Trophoblast cell (in vitro differentiated cells and primary cell): ENCODE measurements around the gene STON2.

Experiments used
- DNase-seq, 2 donors: peaks; one replicate each; pipeline ENCODE4 v3.0.0-alpha.2; 2016
- H2AFZ ChIP-seq: 2 replicates; pipeline ENCODE4 v1.6.1; 2013; ENCODE audit warnings: low read length, moderate library complexity, mild to moderate bottlenecking; ENCODE audit not compliant: insufficient read depth, poor library complexity
- H2AK5ac ChIP-seq: 2 replicates; pipeline ENCODE4 v1.6.1; 2013; ENCODE audit warnings: mild to moderate bottlenecking, low read length
- H2BK120ac ChIP-seq: 2 replicates; pipeline ENCODE4 v1.6.1; 2013; ENCODE audit warnings: low read length, mild to moderate bottlenecking, moderate library complexity; ENCODE audit not compliant: insufficient read depth, poor library complexity
- H2BK12ac ChIP-seq: 2 replicates; pipeline ENCODE4 v1.6.1; 2013; ENCODE audit warnings: mild to moderate bottlenecking, low read length, moderate library complexity
- H2BK5ac ChIP-seq: 2 replicates; pipeline ENCODE4 v1.6.1; 2013; ENCODE audit warnings: low read length, low read depth, moderate library complexity, mild to moderate bottlenecking; ENCODE audit not compliant: poor library complexity
- H3K14ac ChIP-seq: 2 replicates; pipeline ENCODE4 v1.6.1; 2013; ENCODE audit warnings: mild to moderate bottlenecking, low read length
- H3K18ac ChIP-seq: 2 replicates; pipeline ENCODE4 v1.6.1; 2013; ENCODE audit warnings: mild to moderate bottlenecking, low read length
- H3K23ac ChIP-seq: 2 replicates; pipeline ENCODE4 v1.6.1; 2013; ENCODE audit warnings: low read length
- H3K27ac ChIP-seq: 2 replicates; pipeline ENCODE4 v1.5.1; 2013; ENCODE audit warnings: low read depth, mild to moderate bottlenecking, inconsistent platforms, low read length, moderate library complexity
- H3K27me3 ChIP-seq: 2 replicates; pipeline ENCODE4 v1.6.1; 2013; ENCODE audit warnings: inconsistent platforms, mild to moderate bottlenecking, low read length, moderate library complexity; ENCODE audit not compliant: insufficient read depth
- H3K36me3 ChIP-seq, 2 experiments: 1 replicate in 1 of 2; 2 replicates in 1 of 2; pipeline ENCODE4 v1.6.1; 2013; ENCODE audit warnings: low read length in 2 of 2, mild to moderate bottlenecking in 2 of 2, moderate library complexity in 1 of 2; ENCODE audit not compliant: insufficient read depth in 2 of 2, control insufficient read depth in 1 of 2
- H3K4ac ChIP-seq: 2 replicates; pipeline ENCODE4 v1.6.1; 2013; ENCODE audit warnings: low read depth, mild to moderate bottlenecking, low read length, moderate library complexity
- H3K4me1 ChIP-seq, 2 experiments: 1 replicate in 1 of 2; 2 replicates in 1 of 2; pipeline ENCODE4 v1.6.1; 2013; ENCODE audit warnings: low read length in 2 of 2, mild to moderate bottlenecking in 2 of 2, moderate library complexity in 1 of 2; ENCODE audit not compliant: insufficient read depth in 2 of 2, control insufficient read depth in 1 of 2
- H3K4me2 ChIP-seq: 2 replicates; pipeline ENCODE4 v1.6.1; 2013; ENCODE audit warnings: inconsistent platforms, mild to moderate bottlenecking, low read length, moderate library complexity
- H3K4me3 ChIP-seq: 2 replicates; pipeline ENCODE4 v1.5.1; 2013; ENCODE audit warnings: mild to moderate bottlenecking, low read depth, low read length, inconsistent platforms
- H3K79me1 ChIP-seq: one replicate; pipeline ENCODE4 v1.6.1; 2013; ENCODE audit warnings: low read length
- H3K79me2 ChIP-seq: 2 replicates; pipeline ENCODE4 v1.6.1; 2013; ENCODE audit warnings: low read length, mild to moderate bottlenecking; ENCODE audit not compliant: control insufficient read depth, insufficient read depth, poor library complexity
- H3K9ac ChIP-seq: 2 replicates; pipeline ENCODE4 v1.6.1; 2013; ENCODE audit warnings: mild to moderate bottlenecking, low read length
- H3K9me3 ChIP-seq: 2 replicates; pipeline ENCODE4 v1.6.1; 2013; ENCODE audit warnings: low read depth, mild to moderate bottlenecking, control low read depth, inconsistent platforms, low read length; ENCODE audit not compliant: insufficient read depth
- H4K12ac ChIP-seq: 2 replicates; pipeline ENCODE4 v1.6.1; 2013; ENCODE audit warnings: low read depth, mild to moderate bottlenecking, low read length, moderate library complexity
- H4K8ac ChIP-seq: 2 replicates; pipeline ENCODE4 v1.6.1; 2013; ENCODE audit warnings: low read depth, mild to moderate bottlenecking, low read length, moderate library complexity
- H4K91ac ChIP-seq: one replicate; pipeline ENCODE4 v1.6.1; 2013; ENCODE audit warnings: low read depth, mild to moderate bottlenecking, low read length, moderate library complexity
- WGBS: extraction: QIAGEN DNeasy Blood & Tissue Kit; methylation state at CpG from one replicate; pipeline ENCODE4 v1.1.7; 2013; ENCODE audit warnings: missing lambda C conversion rate; ENCODE audit not compliant: insufficient read length, insufficient coverage; ENCODE audit errors: extremely low coverage; 5-methylcytosine and 5-hydroxymethylcytosine counted together

The STON2 gene

DNA sequence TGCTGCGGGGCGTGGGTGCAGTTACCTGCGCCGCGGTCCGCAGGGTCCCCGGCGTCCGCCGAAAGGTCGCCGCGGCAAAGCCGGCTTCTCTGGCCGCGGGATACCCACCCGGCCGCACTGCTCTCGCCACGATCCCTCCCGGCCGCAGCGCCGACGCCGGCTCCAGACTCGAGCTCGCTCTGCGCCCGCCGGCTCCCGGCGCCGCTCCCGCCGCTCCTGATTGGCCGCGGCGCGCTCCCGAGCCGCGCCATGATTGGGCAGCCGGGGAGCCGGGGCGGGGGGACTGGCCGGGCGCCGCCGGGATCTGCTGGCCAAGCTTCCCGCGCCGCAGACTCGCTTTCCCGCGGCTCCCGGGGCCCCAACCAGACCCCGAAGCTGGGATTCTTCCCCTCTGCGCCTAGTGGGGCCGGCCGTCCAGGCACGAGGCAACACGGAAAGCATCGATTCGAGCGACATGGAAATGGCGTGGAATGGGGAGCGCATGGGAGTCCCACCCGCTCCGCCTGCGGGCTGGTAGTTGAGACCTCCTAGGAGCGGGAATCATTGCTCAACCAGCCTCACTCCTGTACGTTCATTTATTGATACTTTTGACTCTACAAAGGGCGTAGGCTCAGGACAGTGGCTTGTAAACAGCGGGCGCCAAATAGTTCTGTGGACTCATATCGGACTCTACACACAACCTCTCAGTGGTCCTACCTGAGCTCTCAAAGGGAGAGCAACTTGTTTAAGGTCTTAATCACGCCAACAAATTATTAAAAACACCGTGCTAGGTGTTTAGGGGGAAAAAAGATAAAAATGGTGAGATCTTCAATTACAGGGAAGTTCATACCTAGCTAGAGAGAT is 36.4 kb upstream of the STON2 start:
- peaks cover 2% of the 10 kb centered on the region for H3K79me1 ChIP-seq
- H2BK12ac ChIP-seq: no peak overlapping the region
- H3K9ac ChIP-seq: no peak overlapping the region
- peak overlapping the region; percentile 91 for H3K18ac ChIP-seq
- peak overlapping the region; percentile 79 for H3K14ac ChIP-seq
- H3K27me3 ChIP-seq: no peaks in the 10 kb centered on the region
- H2BK5ac ChIP-seq: no peak overlapping the region
- no peak overlapping the region for H4K12ac ChIP-seq
- H3K4ac ChIP-seq: no peak overlapping the region
- no peak overlapping the region for H2BK120ac ChIP-seq
- no peak overlapping the region for H4K91ac ChIP-seq
- H3K79me2 ChIP-seq: peaks cover 4% of the 10 kb centered on the region
- H3K23ac ChIP-seq: no peak overlapping the region
- H3K4me2 ChIP-seq: peak overlapping the region; percentile 96
- H3K4me3 ChIP-seq: peak overlapping the region; percentile 82
- peaks cover 0 to 8% of the 10 kb centered on the region in 2 experiments for H3K4me1 ChIP-seq
- H3K9me3 ChIP-seq: no peaks in the 10 kb centered on the region
- WGBS: no CpG with 5 or more reads among the region's 79 CpGs
- H3K36me3 ChIP-seq: no peaks in the 10 kb centered on the region
- DNase-seq: peak; percentile 64 to 85
- peak overlapping the region; percentile 57 for H4K8ac ChIP-seq
- H3K27ac ChIP-seq: no peak overlapping the region
- H2AK5ac ChIP-seq: no peak overlapping the region
- peak overlapping the region; percentile 94 for H2AFZ ChIP-seq

DNA sequence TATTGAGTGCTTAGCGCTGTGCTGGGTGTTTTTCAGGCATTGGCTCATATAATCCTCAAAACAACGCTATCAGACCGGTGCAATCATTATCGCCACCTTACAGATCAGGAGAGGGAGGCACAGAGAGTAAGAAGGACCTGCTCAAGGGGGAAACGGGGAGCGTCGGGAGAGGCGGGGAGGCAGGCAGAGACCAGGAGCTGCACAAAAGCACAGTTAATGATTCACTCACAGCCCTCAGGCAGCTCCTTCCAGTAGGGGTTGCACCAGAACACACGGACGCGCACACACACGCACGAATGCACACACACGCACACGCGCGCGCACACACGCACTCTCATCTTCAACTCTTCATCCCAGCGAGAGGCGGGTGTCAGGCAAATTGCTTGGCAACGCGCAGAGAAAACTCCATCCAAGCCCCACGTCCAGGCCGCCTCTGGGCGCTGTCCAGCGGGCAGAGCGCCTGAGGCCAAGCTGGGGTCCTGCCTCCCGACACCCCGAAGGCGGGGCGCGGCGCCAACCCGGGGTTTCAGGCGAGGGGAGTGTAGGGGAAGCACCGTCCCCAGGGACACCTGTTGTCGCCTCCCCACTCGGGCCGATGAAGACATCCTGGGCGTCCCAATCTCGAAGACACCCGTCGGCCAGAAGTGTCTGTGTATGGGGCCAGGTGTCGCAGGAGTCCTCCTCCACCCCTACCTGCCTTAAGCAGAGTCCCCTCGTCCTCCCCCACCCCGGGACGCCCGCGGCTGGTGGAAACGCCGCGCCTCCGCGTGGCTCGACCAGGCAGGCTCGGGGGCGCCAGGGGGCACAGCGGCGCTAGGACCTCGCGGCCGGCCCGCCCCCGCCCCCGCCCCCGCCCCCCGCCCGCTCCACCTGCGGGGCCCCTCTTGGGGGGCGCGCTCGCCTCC is 35.5 kb upstream of the STON2 start:
- H3K4me3 ChIP-seq: peak overlapping the region; percentile 82
- H3K27me3 ChIP-seq: no peaks in the 10 kb centered on the region
- no peak overlapping the region for H2BK120ac ChIP-seq
- H3K4me2 ChIP-seq: peak overlapping the region; percentile 96
- no peak overlapping the region for H2BK12ac ChIP-seq
- no peak overlapping the region for H3K27ac ChIP-seq
- peaks cover 2% of the 10 kb centered on the region for H3K79me1 ChIP-seq
- H3K18ac ChIP-seq: peak overlapping the region; percentile 7
- H2AFZ ChIP-seq: peak overlapping the region; percentile 71
- no peak overlapping the region for H4K91ac ChIP-seq
- H3K36me3 ChIP-seq: no peaks in the 10 kb centered on the region
- no peak overlapping the region for H2BK5ac ChIP-seq
- peaks cover 4% of the 10 kb centered on the region for H3K79me2 ChIP-seq
- H3K9ac ChIP-seq: no peak overlapping the region
- H3K14ac ChIP-seq: no peak overlapping the region
- peaks cover 0 to 8% of the 10 kb centered on the region in 2 experiments for H3K4me1 ChIP-seq
- H4K12ac ChIP-seq: no peak overlapping the region
- no peak overlapping the region for H4K8ac ChIP-seq
- H3K9me3 ChIP-seq: no peaks in the 10 kb centered on the region
- WGBS: no CpG with 5 or more reads among the region's 73 CpGs
- H3K4ac ChIP-seq: peak overlapping the region; percentile 29
- peak in 1 of 2 donors; percentile 26 for DNase-seq
- H3K23ac ChIP-seq: no peak overlapping the region
- H2AK5ac ChIP-seq: no peak overlapping the region

DNA sequence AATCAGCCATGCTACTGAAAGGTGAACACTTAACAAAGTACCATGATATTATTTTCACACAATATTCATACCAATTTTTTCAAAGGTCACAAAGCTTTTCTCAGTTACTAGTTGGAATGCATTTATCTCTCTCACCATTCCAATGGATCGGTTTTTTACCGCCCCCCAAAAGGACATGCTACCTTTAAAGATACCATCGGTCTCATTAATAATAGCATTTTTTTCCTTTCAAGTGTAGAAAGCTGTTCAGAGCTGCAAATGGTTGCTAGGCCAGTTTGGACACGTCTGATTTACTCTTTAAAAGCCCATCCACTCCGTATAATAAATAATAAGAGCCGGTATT is 34.9 kb upstream of the STON2 start:
- H3K4me1 ChIP-seq: peaks cover 0 to 8% of the 10 kb centered on the region in 2 experiments
- H3K4me2 ChIP-seq: peak overlapping the region; percentile 96
- peaks cover 4% of the 10 kb centered on the region for H3K79me2 ChIP-seq
- no peak overlapping the region for H4K91ac ChIP-seq
- H2BK12ac ChIP-seq: no peak overlapping the region
- H3K9ac ChIP-seq: no peak overlapping the region
- no peak overlapping the region for H3K4me3 ChIP-seq
- no peaks in the 10 kb centered on the region for H3K36me3 ChIP-seq
- no peak overlapping the region for H3K23ac ChIP-seq
- H2BK5ac ChIP-seq: no peak overlapping the region
- no peak overlapping the region for H3K18ac ChIP-seq
- no CpG with 5 or more reads among the region's 6 CpGs for WGBS
- no peak overlapping the region for H2BK120ac ChIP-seq
- no peak overlapping the region for H3K27ac ChIP-seq
- no peak overlapping the region for H3K4ac ChIP-seq
- H2AFZ ChIP-seq: no peak overlapping the region
- H4K8ac ChIP-seq: no peak overlapping the region
- no peak overlapping the region for H2AK5ac ChIP-seq
- no peaks in the 10 kb centered on the region for H3K9me3 ChIP-seq
- no peak for DNase-seq
- H3K14ac ChIP-seq: no peak overlapping the region
- no peak overlapping the region for H4K12ac ChIP-seq
- H3K27me3 ChIP-seq: no peaks in the 10 kb centered on the region
- peaks cover 2% of the 10 kb centered on the region for H3K79me1 ChIP-seq

DNA sequence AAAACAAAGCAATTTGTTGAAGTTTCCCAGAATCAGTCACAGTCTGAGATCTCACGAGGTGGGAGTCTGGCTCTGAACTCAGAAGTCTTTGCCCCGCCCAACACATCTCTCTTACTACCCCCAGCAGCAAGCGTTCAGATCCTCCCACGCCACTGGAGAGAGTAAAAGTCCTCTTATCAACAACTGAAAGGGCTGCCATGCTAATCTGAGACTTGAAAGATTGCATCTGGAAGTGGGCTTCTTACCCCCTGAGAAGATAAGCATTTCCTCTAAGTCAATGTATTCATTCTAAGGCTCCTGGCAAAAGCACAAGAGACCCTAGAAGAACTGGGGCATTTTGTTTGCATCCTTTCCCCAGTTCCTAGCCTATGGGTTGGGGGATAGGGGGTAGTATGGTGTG is 34.1 kb upstream of the STON2 start:
- Histone ChIP-seq H4K8ac (no peak overlapping the region), H2AFZ (no peak overlapping the region), H2AK5ac (no peak overlapping the region), H3K79me2 (peaks cover 5% of the 10 kb centered on the region), H4K91ac (no peak overlapping the region), H2BK12ac (no peak overlapping the region), H3K79me1 (peaks cover 2% of the 10 kb centered on the region), H2BK5ac (no peak overlapping the region), H3K18ac (no peak overlapping the region), H3K4ac (peak overlapping the region; percentile 12), H3K9me3 (no peaks in the 10 kb centered on the region), H3K4me3 (no peak overlapping the region), H3K4me1 (peaks cover 0 to 8% of the 10 kb centered on the region in 2 experiments), H3K27me3 (no peaks in the 10 kb centered on the region), H3K4me2 (no peak overlapping the region), H3K14ac (no peak overlapping the region), H4K12ac (no peak overlapping the region), H3K36me3 (no peaks in the 10 kb centered on the region), H3K27ac (no peak overlapping the region), H3K9ac (no peak overlapping the region), H3K23ac (no peak overlapping the region), H2BK120ac (no peak overlapping the region)
- WGBS: no CpG with 5 or more reads among the region's 4 CpGs
- DNase-seq: no peak
